ENCODE results near the gene HELB. TPM values are rescaled to one million over a fixed set of nuclear protein-coding genes. Genes with fewer than 3 reads are reported as not detected.

HELB gene
- total RNA-seq, 1 experiment from 2014 or later = 10.7 TPM

- Mint-ChIP-seq H3K27ac (no peak overlapping the region), H3K36me3 (ENCODE audit: insufficient read depth in 1 of 3, low read depth in 3 of 3) (no peaks in the 10 kb centered on the region), H3K27me3 (ENCODE audit: low read depth) (no peaks in the 10 kb centered on the region), H3K4me1 (no peaks in the 10 kb centered on the region), H3K9me3 (no peaks in the 10 kb centered on the region), H3K4me3 (no peak overlapping the region)
- Histone ChIP-seq H3K4ac (ENCODE audit: low read depth, low read length) (no peak overlapping the region), H3K4me1 (ENCODE audit: insufficient read depth, low read length) (no peaks in the 10 kb centered on the region), H3K79me1 (ENCODE audit: insufficient read depth, low read depth, low read length, poor library complexity, severe bottlenecking) (no peaks in the 10 kb centered on the region), H2AFZ (ENCODE audit: low read length) (no peak overlapping the region), H3K9ac (ENCODE audit: extremely low read depth, insufficient read length, low read length) (no peak overlapping the region), H3K4me2 (ENCODE audit: insufficient read depth, insufficient read length, low read length) (no peak overlapping the region), H2BK15ac (ENCODE audit: low read depth, low read length) (no peak overlapping the region), H3K79me2 (ENCODE audit: insufficient read depth, low read length) (no peaks in the 10 kb centered on the region), H3K23me2 (ENCODE audit: insufficient read length, low read depth, low read length, poor library complexity, severe bottlenecking) (no peaks in the 10 kb centered on the region), H2AK5ac (ENCODE audit: insufficient read length, low read length) (no peak overlapping the region), H4K8ac (replicated peaks; ENCODE audit: insufficient read length, low read depth, low read length) (no peak overlapping the region), H2BK20ac (ENCODE audit: low read depth, low read length, poor library complexity, severe bottlenecking) (no peak overlapping the region), H2BK5ac (ENCODE audit: insufficient read length, low read length) (no peak overlapping the region), H3K14ac (ENCODE audit: insufficient read depth, low read length) (no peak overlapping the region), H3K9me3 (ENCODE audit: control insufficient read depth, low read depth, low read length) (no peaks in the 10 kb centered on the region), H4K91ac (ENCODE audit: insufficient read length, low read depth, low read length) (no peak overlapping the region), H3K27ac (ENCODE audit: insufficient read length, low read depth, low read length) (no peak overlapping the region), H3K56ac (ENCODE audit: insufficient read length, low read depth, low read length) (no peak overlapping the region), H2BK12ac (ENCODE audit: insufficient read length, low read depth, low read length) (no peak overlapping the region), H3K18ac (ENCODE audit: insufficient read length, low read depth, low read length) (no peak overlapping the region), H2BK120ac (ENCODE audit: low read depth, low read length, poor library complexity, severe bottlenecking) (no peak overlapping the region), H3K27me3 (ENCODE audit: insufficient read depth, low read length) (no peaks in the 10 kb centered on the region), H3K23ac (ENCODE audit: insufficient read length, low read depth, low read length) (no peak overlapping the region), H3T11ph (ENCODE audit: low read length) (no peak overlapping the region), H4K5ac (ENCODE audit: insufficient read length, low read depth, low read length) (no peak overlapping the region), H4K20me1 (ENCODE audit: control insufficient read depth, insufficient read depth, insufficient read length) (no peaks in the 10 kb centered on the region)
- TF ChIP-seq, protein P1, sequence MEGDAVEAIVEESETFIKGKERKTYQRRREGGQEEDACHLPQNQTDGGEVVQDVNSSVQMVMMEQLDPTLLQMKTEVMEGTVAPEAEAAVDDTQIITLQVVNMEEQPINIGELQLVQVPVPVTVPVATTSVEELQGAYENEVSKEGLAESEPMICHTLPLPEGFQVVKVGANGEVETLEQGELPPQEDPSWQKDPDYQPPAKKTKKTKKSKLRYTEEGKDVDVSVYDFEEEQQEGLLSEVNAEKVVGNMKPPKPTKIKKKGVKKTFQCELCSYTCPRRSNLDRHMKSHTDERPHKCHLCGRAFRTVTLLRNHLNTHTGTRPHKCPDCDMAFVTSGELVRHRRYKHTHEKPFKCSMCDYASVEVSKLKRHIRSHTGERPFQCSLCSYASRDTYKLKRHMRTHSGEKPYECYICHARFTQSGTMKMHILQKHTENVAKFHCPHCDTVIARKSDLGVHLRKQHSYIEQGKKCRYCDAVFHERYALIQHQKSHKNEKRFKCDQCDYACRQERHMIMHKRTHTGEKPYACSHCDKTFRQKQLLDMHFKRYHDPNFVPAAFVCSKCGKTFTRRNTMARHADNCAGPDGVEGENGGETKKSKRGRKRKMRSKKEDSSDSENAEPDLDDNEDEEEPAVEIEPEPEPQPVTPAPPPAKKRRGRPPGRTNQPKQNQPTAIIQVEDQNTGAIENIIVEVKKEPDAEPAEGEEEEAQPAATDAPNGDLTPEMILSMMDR (conservative IDR thresholded peaks at IDR 0.05) = no peak
- DNase-seq = no peak
- WGBS (ENCODE audit: extremely low coverage, insufficient read length, low lambda C conversion rate) = no CpG with 5 or more reads among the region's 2 CpGs
These were observed 12.8 kb upstream of the HELB start for GRCh38 chr12:66289485-66289884.

Measured in H9 (cell line).